Measurements from ENCODE around the gene AP2A1. TPM values are rescaled to one million over a fixed set of nuclear protein-coding genes. Genes with fewer than 3 reads are reported as not detected.
A peak's percentile ranks its signal among the peaks of the same experiment; 100 is the strongest.

AP2A1 gene
- total and polyA plus RNA-seq, 9 of the 15 experiments (the other 6 are each of a cell fraction or from before 2014, with no cell fraction given): 0.55 to 150 (median 31.9) TPM

- peak in 1 of 2 experiments; percentile 40; a peak in 1 of 4 replicates for TF ChIP-seq MLLT1 (IDR thresholded peaks at IDR 0.05)
- TF ChIP-seq ARID3B (CRISPR knock-in tag; IDR thresholded peaks at IDR 0.05; ENCODE audit: borderline replicate concordance): peak; percentile 34; the same call in 1 of the 2 replicates
- peak; percentile 63; the same call in 1 of the 2 replicates for TF ChIP-seq RNF2 (IDR thresholded peaks at IDR 0.05)
- TF ChIP-seq ZNF592 (IDR thresholded peaks at IDR 0.05): 0 out of 2 replicates have a peak, but pooled peaks have one; percentile 40
- TF ChIP-seq YY1 (IDR thresholded peaks at IDR 0.05; ENCODE audit: borderline replicate concordance in 1 of 3, control insufficient read depth in 1 of 3, extremely low read depth in 1 of 3, insufficient read depth in 3 of 3, insufficient read length in 1 of 3, insufficient replicate concordance in 2 of 3, low read depth in 1 of 3, low read length in 2 of 3): peak in 2 of 3 experiments; percentile 27 to 61
- no peak for TF ChIP-seq LCOR (CRISPR knock-in tag; IDR thresholded peaks at IDR 0.05)
- no peak for TF ChIP-seq ZNF445 (CRISPR knock-in tag; IDR thresholded peaks at IDR 0.05; ENCODE audit: low read depth)
- TF ChIP-seq CREM (IDR thresholded peaks at IDR 0.05; ENCODE audit: low read depth): peak; percentile 97
- TF ChIP-seq NKRF (IDR thresholded peaks at IDR 0.05; ENCODE audit: borderline replicate concordance): peak; percentile 71; the same call in 1 of the 2 replicates
- TF ChIP-seq POLR2AphosphoS5 (IDR thresholded peaks at IDR 0.05; ENCODE audit: control insufficient read depth, insufficient read depth, low read depth, low read length): peak; percentile 45
- TF ChIP-seq MYNN (IDR thresholded peaks at IDR 0.05): no peak; the same call in 1 of the 2 replicates
- no peak for TF ChIP-seq MYNN (CRISPR knock-in tag; IDR thresholded peaks at IDR 0.05)
- TF ChIP-seq PHB (CRISPR knock-in tag; IDR thresholded peaks at IDR 0.05): 0 out of 2 replicates have a peak, but pooled peaks have one; percentile 35
- 0 out of 2 replicates have a peak, but pooled peaks have one; percentile 57 for TF ChIP-seq HNRNPL (IDR thresholded peaks at IDR 0.05; ENCODE audit: low read depth, low read length)
- peak; percentile 38; the same call in 1 of the 2 replicates for TF ChIP-seq C11orf30 (IDR thresholded peaks at IDR 0.05; ENCODE audit: low read depth)
- peak; percentile 53; the same call in 1 of the 2 replicates for TF ChIP-seq NR3C1 (CRISPR knock-in tag; IDR thresholded peaks at IDR 0.05)
- peak in 1 of 2 experiments; percentile 98; a peak in 2 of 4 replicates for TF ChIP-seq FOXK2 (conservative IDR thresholded peaks at IDR 0.05 in 1 of 2, IDR thresholded peaks at IDR 0.05 in 1 of 2; ENCODE audit: low read depth in 2 of 2)
Observed at GRCh38 chr19:49850487-49851342, 83.9 kb downstream of the AP2A1 start, which contains the start of gene PTOV1 (continued).
